ENCODE measurements around the gene SEPHS2. TPM values are rescaled to one million over a fixed set of nuclear protein-coding genes. Genes with fewer than 3 reads are reported as not detected.

SEPHS2 gene
- total RNA-seq, 2 donors from 2014 or later = 93.3 to 156 TPM

DNA sequence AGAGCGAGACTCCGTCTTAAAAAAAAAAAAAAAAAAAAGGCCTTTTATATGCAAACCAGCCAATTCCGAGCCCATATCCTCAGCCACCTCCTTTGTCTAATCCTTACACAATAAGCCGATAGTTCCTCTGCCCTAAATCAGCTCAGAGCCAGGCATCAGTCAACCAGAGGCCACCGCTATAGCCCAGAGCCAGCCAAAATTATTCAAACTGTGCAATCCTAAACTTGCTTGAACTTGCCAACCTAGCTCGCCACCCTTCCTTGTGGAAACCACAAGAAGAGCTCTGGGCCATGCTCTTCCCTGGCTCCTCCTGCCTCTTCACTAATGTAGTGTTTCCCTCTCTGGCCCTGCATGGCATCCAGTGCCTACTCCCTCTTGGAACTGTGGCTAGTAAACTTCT lies 44.5 kb upstream of the SEPHS2 start:
- Histone ChIP-seq H3K27ac (no peak overlapping the region), H3K27me3 (no peaks in the 10 kb centered on the region), H3K36me3 (no peaks in the 10 kb centered on the region), H3K4me1 (no peaks in the 10 kb centered on the region), H3K9ac (ENCODE audit: low read depth in 2 of 2, low read length in 2 of 2) (no peak overlapping the region), H3K4me3 (no peak overlapping the region), H3K9me3 (no peaks in the 10 kb centered on the region)
- DNase-seq = no peak
- TF ChIP-seq, protein P1, sequence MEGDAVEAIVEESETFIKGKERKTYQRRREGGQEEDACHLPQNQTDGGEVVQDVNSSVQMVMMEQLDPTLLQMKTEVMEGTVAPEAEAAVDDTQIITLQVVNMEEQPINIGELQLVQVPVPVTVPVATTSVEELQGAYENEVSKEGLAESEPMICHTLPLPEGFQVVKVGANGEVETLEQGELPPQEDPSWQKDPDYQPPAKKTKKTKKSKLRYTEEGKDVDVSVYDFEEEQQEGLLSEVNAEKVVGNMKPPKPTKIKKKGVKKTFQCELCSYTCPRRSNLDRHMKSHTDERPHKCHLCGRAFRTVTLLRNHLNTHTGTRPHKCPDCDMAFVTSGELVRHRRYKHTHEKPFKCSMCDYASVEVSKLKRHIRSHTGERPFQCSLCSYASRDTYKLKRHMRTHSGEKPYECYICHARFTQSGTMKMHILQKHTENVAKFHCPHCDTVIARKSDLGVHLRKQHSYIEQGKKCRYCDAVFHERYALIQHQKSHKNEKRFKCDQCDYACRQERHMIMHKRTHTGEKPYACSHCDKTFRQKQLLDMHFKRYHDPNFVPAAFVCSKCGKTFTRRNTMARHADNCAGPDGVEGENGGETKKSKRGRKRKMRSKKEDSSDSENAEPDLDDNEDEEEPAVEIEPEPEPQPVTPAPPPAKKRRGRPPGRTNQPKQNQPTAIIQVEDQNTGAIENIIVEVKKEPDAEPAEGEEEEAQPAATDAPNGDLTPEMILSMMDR (IDR thresholded peaks at IDR 0.05) = no peak
- intact Hi-C loops (cut with DNase I) = no loop called here

DNA sequence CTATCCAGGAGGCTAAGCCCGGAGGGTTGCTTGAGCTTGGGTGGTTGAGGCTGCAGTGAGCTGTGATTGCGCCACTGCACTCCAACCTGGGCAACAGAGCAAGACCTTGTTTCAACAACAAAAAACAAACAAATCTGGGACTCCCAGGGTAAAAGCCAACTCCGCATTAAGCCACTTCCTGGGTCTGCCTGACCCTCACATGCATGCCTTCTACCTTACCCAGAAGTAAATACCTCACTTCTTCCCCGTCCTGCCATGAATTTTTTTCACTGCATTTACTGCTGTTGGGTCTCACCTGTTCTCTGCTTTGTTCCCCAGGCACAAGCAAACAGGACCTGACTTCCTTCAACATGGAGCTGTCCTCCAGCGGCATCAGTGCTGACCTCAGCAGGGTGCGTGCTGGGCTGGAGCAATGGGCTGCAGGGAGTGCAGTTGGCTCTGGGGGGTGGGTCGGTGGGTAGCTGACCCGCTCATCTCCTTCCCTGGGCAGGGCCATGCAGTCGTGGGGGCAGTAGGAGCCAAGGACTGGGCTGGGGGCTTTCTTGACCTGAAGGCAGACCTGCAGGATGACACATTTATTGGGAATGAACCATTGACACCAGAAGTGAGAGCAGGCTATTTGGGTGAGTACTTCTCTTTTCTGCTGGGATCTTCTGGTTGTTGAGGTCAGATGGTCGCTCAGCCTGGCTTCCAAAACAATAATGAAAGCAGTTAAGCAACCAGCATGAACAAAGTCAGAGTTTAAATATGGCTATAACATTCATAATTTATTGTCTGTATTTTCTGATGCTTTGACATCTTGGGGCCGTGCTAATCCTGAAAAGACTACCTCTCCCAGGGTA lies 43.3 kb upstream of the SEPHS2 start:
- TF ChIP-seq, protein P1 (IDR thresholded peaks at IDR 0.05) = no peak
- no peak for DNase-seq
- Histone ChIP-seq H3K9me3 (no peaks in the 10 kb centered on the region), H3K27ac (no peak overlapping the region), H3K9ac (ENCODE audit: low read depth in 2 of 2, low read length in 2 of 2) (no peak overlapping the region), H3K4me1 (no peaks in the 10 kb centered on the region), H3K4me3 (no peak overlapping the region), H3K36me3 (no peaks in the 10 kb centered on the region), H3K27me3 (no peaks in the 10 kb centered on the region)
- intact Hi-C loops (cut with DNase I) = no loop called here

DNA sequence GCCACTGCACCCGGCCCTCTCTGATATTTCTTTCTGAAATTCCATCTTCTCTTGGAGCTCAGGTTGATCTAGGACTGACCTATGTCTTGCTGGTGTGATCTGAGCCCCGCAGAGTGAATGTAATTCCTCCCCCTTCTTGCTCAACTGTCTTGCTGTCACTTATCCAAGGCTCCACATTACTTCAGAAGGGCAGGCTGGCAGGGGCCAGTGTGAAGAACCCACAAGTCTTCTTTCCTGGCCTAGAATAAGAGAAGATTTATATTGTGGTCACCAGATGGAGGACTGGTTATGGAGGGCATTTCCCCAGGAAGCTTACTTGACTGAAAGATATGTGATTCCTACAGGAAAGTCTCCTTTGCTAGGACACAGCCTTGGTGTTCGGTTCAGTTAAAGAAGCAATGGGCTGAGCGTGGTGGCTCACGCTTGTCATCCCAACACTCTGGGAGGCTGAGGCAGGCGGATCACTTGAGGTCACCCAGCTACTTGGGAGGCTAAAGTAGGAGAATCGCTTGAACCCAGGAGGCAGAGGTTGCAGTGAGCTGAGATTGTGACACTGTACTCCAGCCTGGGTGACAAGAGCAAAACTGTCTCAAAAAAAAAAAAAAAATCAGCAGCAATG lies 40.3 kb upstream of the SEPHS2 start:
- no peaks in the 10 kb centered on the region for H3K27me3 ChIP-seq
- H3K4me3 ChIP-seq = no peak overlapping the region
- no peak for DNase-seq
- no peak overlapping the region for H3K27ac ChIP-seq
- no peak overlapping the region for H3K9ac ChIP-seq (ENCODE audit: low read depth in 2 of 2, low read length in 2 of 2)
- no peaks in the 10 kb centered on the region for H3K36me3 ChIP-seq
- no peaks in the 10 kb centered on the region for H3K4me1 ChIP-seq
- H3K9me3 ChIP-seq = no peaks in the 10 kb centered on the region
- TF ChIP-seq, protein P1 (IDR thresholded peaks at IDR 0.05) = no peak
- intact Hi-C loops (cut with DNase I) = no loop called here

DNA sequence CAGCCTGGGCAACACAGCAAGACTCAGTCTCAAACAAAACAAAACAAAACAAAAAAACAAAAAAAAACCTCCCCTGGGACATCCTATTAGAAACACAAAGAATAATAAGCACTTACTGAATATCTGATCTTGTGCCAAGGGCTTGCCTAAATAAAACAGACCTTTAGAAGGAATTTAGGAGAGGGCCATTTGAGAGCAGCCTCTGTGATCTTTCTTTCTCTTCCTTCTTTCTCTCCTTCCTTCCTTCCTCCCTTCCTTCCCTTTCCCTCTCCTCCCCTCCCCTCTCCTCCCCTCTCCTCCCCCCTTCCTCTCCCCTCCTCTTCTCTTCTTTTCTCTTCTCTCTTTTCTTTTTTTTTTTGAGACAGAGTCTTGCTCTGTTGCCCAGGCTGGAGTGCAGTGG lies 39.2 kb upstream of the SEPHS2 start:
- no peaks in the 10 kb centered on the region for H3K4me1 ChIP-seq
- H3K9me3 ChIP-seq = no peaks in the 10 kb centered on the region
- no peak overlapping the region for H3K9ac ChIP-seq (ENCODE audit: low read depth in 2 of 2, low read length in 2 of 2)
- no peak overlapping the region for H3K27ac ChIP-seq
- H3K36me3 ChIP-seq = no peaks in the 10 kb centered on the region
- DNase-seq = no peak
- TF ChIP-seq, protein P1 (IDR thresholded peaks at IDR 0.05) = no peak
- H3K4me3 ChIP-seq = no peak overlapping the region
- H3K27me3 ChIP-seq = no peaks in the 10 kb centered on the region
- intact Hi-C loops (cut with DNase I) = no loop called here

DNA sequence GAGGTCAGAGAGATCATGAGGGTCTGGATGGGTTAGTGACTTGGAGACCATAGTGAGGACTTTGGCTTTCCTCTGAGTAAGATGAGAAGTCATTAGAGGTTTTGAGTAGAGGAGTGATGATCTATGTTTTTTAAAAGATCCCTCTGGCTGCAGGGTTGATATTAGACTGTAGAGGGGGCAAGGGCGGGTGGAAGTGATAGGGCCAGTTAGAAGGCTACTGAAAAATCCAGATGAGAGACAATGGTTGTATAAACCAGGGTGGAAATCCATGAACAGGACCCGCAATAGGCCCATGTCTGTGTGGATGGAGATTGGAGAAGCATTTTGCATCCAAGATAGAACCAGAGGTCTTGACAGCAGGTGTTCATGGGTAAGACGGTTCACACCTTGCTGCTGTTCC lies 36.7 kb upstream of the SEPHS2 start:
- no peaks in the 10 kb centered on the region for H3K36me3 ChIP-seq
- no peak for DNase-seq
- no peak overlapping the region for H3K27ac ChIP-seq
- TF ChIP-seq, protein P1 (IDR thresholded peaks at IDR 0.05) = no peak
- no peak overlapping the region for H3K4me3 ChIP-seq
- H3K4me1 ChIP-seq = no peaks in the 10 kb centered on the region
- no peaks in the 10 kb centered on the region for H3K27me3 ChIP-seq
- no peaks in the 10 kb centered on the region for H3K9me3 ChIP-seq
- no peak overlapping the region for H3K9ac ChIP-seq (ENCODE audit: low read depth in 2 of 2, low read length in 2 of 2)
- intact Hi-C loops (cut with DNase I) = no loop called here

Measured in colonic mucosa (tissue), 4 donors.